GM21526 (cell line): Measurements from ENCODE around the gene DCAF4.

ENCODE experiments used
- ATAC-seq: cut with Tn5 transposase; IDR thresholded peaks from one replicate; pipeline ENCODE4 v1.9.1; 2021; ENCODE audit warnings: moderate library complexity; ENCODE audit not compliant: unreplicated experiment, low FRiP score

Gene DCAF4

GRCh38 chr14:72926292-72927028 lies at the start of gene DCAF4:
TSS of gene DCAF4 (plus strand) at chr14:72926464. CDS start at chr14:72937979, 11,515 bp downstream.
- ATAC-seq, result peak; percentile 95

GRCh38 chr14:72876710-72877063 lies 49.6 kb upstream of the DCAF4 start:
- ATAC-seq, result no peak

GRCh38 chr14:72878746-72879145 lies 47.5 kb upstream of the DCAF4 start:
- ATAC-seq, result no peak

- ATAC-seq, result no peak
Observed at GRCh38 chr14:72879431-72879830, 46.8 kb upstream of the DCAF4 start.

GRCh38 chr14:72880164-72880563 lies 46.1 kb upstream of the DCAF4 start:
- no peak for ATAC-seq

GRCh38 chr14:72880820-72881219 lies 45.4 kb upstream of the DCAF4 start:
- ATAC-seq, result no peak

GRCh38 chr14:72881543-72881942 lies 44.7 kb upstream of the DCAF4 start:
- no peak for ATAC-seq

- ATAC-seq, result no peak
Observed at GRCh38 chr14:72882047-72882446, 44.2 kb upstream of the DCAF4 start.

- ATAC-seq, result no peak
Observed at GRCh38 chr14:72882463-72882862, 43.8 kb upstream of the DCAF4 start.

- no peak for ATAC-seq
Observed at GRCh38 chr14:72883109-72883508, 43.2 kb upstream of the DCAF4 start.

GRCh38 chr14:72883961-72884360 lies 42.3 kb upstream of the DCAF4 start:
- ATAC-seq, result no peak

GRCh38 chr14:72884386-72884785 lies 41.9 kb upstream of the DCAF4 start:
- no peak for ATAC-seq

- ATAC-seq, result no peak
Observed at GRCh38 chr14:72887514-72887913, 38.8 kb upstream of the DCAF4 start.

- no peak for ATAC-seq
Observed at GRCh38 chr14:72888192-72888591, 38.1 kb upstream of the DCAF4 start.

GRCh38 chr14:72888636-72889201 lies 37.5 kb upstream of the DCAF4 start:
- no peak for ATAC-seq

GRCh38 chr14:72889366-72889765 lies 36.9 kb upstream of the DCAF4 start:
- ATAC-seq, result no peak

- ATAC-seq, result no peak
Observed at GRCh38 chr14:72891666-72892102, 34.6 kb upstream of the DCAF4 start.

GRCh38 chr14:72892103-72892878 lies 34.0 kb upstream of the DCAF4 start:
- no peak for ATAC-seq

- ATAC-seq, result no peak
Observed at GRCh38 chr14:72892879-72893635, 33.2 kb upstream of the DCAF4 start.

- ATAC-seq, result peak; percentile 97
Observed at GRCh38 chr14:72893636-72894322, 32.5 kb upstream of the DCAF4 start, which contains the start of gene DPF3. TSS of gene DPF3 (minus strand) at chr14:72894101. CDS start at chr14:72894088, 13 bp downstream.
